Immature natural killer cell (primary cell): ENCODE results near the gene BMP8B. TPM values are rescaled to one million over a fixed set of nuclear protein-coding genes. Genes with fewer than 3 reads are reported as not detected.

ENCODE experiments used
- polyA plus RNA-seq, 3 donors: library from polyadenylated mRNA; unstranded; fragments of 300-500 nt; fragmentation: Illumina TruSeq; gene quantifications; one replicate each; pipeline ENCODE4 v1.2.3, GENCODE V29; 2021

BMP8B gene
- polyA plus RNA-seq, 3 donors from 2014 or later: 0.09 to 0.31 (median 0.16) TPM

Other genes starting within 250 kb of the BMP8B start
- 10 to 100 TPM in 1 of 3 donors, 1 to 10 TPM in 2; 3.6 to 15.3 (median 8.0) TPM for gene PABPC4, start 212.1 kb downstream of the BMP8B start, polyA plus RNA-seq
- not detected for gene HEYL, start 149.2 kb downstream of the BMP8B start, polyA plus RNA-seq
- gene NT5C1A, start 116.8 kb downstream of the BMP8B start, polyA plus RNA-seq: not detected
- under 1 TPM in 2 of 3 donors, not detected in 1; 0.04 to 0.13 TPM for gene HPCAL4, start 97.4 kb downstream of the BMP8B start, polyA plus RNA-seq
- gene PPIE, start 50.0 kb downstream of the BMP8B start, polyA plus RNA-seq: 100 to 1,000 TPM in 2 of 3 donors, 10 to 100 TPM in 1; 99.6 to 177 (median 133) TPM
- gene OXCT2, start 17.5 kb downstream of the BMP8B start, polyA plus RNA-seq: under 1 TPM in 1 of 3 donors, not detected in 2; 0.24 TPM
- 1 to 10 TPM; 6.5 to 9.0 (median 8.5) TPM for gene TRIT1, start 94.6 kb upstream of the BMP8B start, polyA plus RNA-seq
- 1 to 10 TPM in 2 of 3 donors, under 1 TPM in 1; 0.83 to 4.0 (median 2.9) TPM for gene MYCL, start 113.1 kb upstream of the BMP8B start, polyA plus RNA-seq
- gene MFSD2A, start 166.3 kb upstream of the BMP8B start, polyA plus RNA-seq: 1 to 10 TPM in 1 of 3 donors, under 1 TPM in 2; 0.29 to 4.2 (median 0.38) TPM